OCI-LY3 (cell line): ENCODE measurements around the gene CCNL1.

Source experiments
- CTCF ChIP-seq: fragments of 200-600, 300-600 bp; sonication (generic); IDR thresholded peaks from 2 replicates; pipeline ENCODE4 v1.5.1; 2014; ENCODE audit warnings: antibody characterized with exemption, low read length, low read depth
- EZH2phosphoT487 ChIP-seq: fragments of 200-600 bp; shearing (Covaris generic); IDR thresholded peaks from 2 replicates; pipeline ENCODE4 v1.6.1; 2018; ENCODE audit warnings: antibody characterized with exemption, mixed run types, low read depth

GRCh38 chr3:157147099-157147803 is 12.7 kb downstream of the CCNL1 start:
- TF ChIP-seq CTCF (no peak), EZH2phosphoT487 (no peak)
